Endodermal cell (in vitro differentiated cells): ENCODE data around the gene GABPB2. TPM values are rescaled to one million over a fixed set of nuclear protein-coding genes. Genes with fewer than 3 reads are reported as not detected.
A peak's percentile ranks its signal among the peaks of the same experiment; 100 is the strongest.

Experiments
- DNase-seq: peaks from one replicate; pipeline ENCODE4 v3.0.0-alpha.2; 2017
- H3K27ac ChIP-seq: 2 replicates; pipeline ENCODE4 v1.5.1; 2013; ENCODE audit warnings: mild to moderate bottlenecking, low read depth, low read length, moderate library complexity
- H3K27me3 ChIP-seq: 2 replicates; pipeline ENCODE4 v1.6.1; 2013; ENCODE audit warnings: mild to moderate bottlenecking, low read length, moderate library complexity; ENCODE audit not compliant: insufficient read depth, control insufficient read depth, poor library complexity, severe bottlenecking
- H3K36me3 ChIP-seq: 2 replicates; pipeline ENCODE4 v1.7.0; 2013; ENCODE audit warnings: mild to moderate bottlenecking, low read length, moderate library complexity; ENCODE audit not compliant: control insufficient read depth, insufficient read depth
- H3K4me1 ChIP-seq: one replicate; pipeline ENCODE4 v1.7.0; 2013; ENCODE audit warnings: low read length; ENCODE audit not compliant: control insufficient read depth, insufficient read depth
- H3K4me3 ChIP-seq: 2 replicates; pipeline ENCODE4 v1.5.1; 2013; ENCODE audit warnings: mild to moderate bottlenecking, low read length, moderate library complexity
- H3K9ac ChIP-seq: 2 replicates; pipeline ENCODE4 v1.6.1; 2013; ENCODE audit warnings: mild to moderate bottlenecking, low read length, moderate library complexity; ENCODE audit not compliant: poor library complexity, severe bottlenecking; ENCODE audit errors: extremely low read depth
- H3K9me3 ChIP-seq: 2 replicates; pipeline ENCODE4 v1.6.1; 2013; ENCODE audit warnings: mild to moderate bottlenecking, low read length, moderate library complexity; ENCODE audit not compliant: control insufficient read depth
- H3K27ac Mint-ChIP-seq: 2 replicates; pipeline ENCODE4 v1.8.0; 2020; ENCODE audit warnings: mixed read lengths
- H3K27me3 Mint-ChIP-seq: 2 replicates; pipeline ENCODE4 v1.8.0; 2021; ENCODE audit warnings: mild to moderate bottlenecking, mixed read lengths; ENCODE audit not compliant: insufficient read depth
- H3K36me3 Mint-ChIP-seq: 2 replicates; pipeline ENCODE4 v1.8.0; 2020; ENCODE audit warnings: low read depth, mixed read lengths
- H3K4me1 Mint-ChIP-seq: 2 replicates; pipeline ENCODE4 v1.8.0; 2020; ENCODE audit warnings: mixed read lengths
- H3K4me3 Mint-ChIP-seq: 2 replicates; pipeline ENCODE4 v1.8.0; 2020; ENCODE audit warnings: mild to moderate bottlenecking, moderate library complexity, mixed read lengths
- H3K9me3 Mint-ChIP-seq: 2 replicates; pipeline ENCODE4 v1.8.0; 2020; ENCODE audit warnings: mild to moderate bottlenecking, mixed read lengths
- CTCF ChIP-seq: fragments of 200-600 bp; sonication (generic); conservative IDR thresholded peaks from 2 replicates; pipeline ENCODE4 v1.5.0; 2021; ENCODE audit warnings: antibody characterized with exemption, mild to moderate bottlenecking
- whole genome bisulfite sequencing, 2 experiments: methylation state at CpG; one replicate each; pipeline versions ENCODE4 v1.1.5 to v1.1.7; 2013; ENCODE audit warnings: missing lambda C conversion rate in 2 of 2, mixed read lengths in 1 of 2; ENCODE audit not compliant: insufficient coverage in 1 of 2, insufficient read length in 1 of 2; 5-methylcytosine and 5-hydroxymethylcytosine counted together
- total RNA-seq, 2 donors: library from RNA; stranded (reverse); fragmentation: NEBNext Ultra II Directional in 1 of 2; extraction: Animal tissue kit (Norgen Biotek cat#: 25700) in 1 of 2; gene quantifications; 2 replicates in 1 of 2; 3 replicates in 1 of 2; pipeline ENCODE4 v1.2.1, GENCODE V29; 2021

GABPB2 gene
- total RNA-seq, 2 donors from 2014 or later = 7.5 to 7.7 TPM

DNA sequence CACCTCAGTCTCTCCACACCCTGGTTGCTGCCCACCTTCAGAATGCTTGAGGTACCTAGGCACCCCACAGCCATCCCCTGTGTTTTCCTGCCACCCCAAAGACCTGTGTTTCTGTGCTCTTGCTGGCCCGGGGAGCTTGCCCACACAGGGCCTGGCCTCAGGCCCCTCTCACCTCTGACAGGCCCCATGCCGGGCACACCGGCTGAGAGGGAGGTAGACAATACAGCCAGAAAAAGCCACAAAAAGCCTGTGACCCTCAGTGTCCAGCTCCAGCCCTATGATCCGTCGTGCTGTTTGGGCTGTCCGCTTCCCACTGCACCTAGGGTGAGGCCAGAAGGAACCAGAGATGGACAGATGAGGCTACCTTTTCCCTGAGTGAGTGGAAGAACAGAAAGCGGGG, 64.4 kb downstream of the GABPB2 start:
- Histone ChIP-seq H3K4me3 (no peak overlapping the region), H3K4me1 (no peaks in the 10 kb centered on the region), H3K27me3 (no peaks in the 10 kb centered on the region), H3K36me3 (peaks cover 37% of the 10 kb centered on the region), H3K9me3 (no peaks in the 10 kb centered on the region), H3K9ac (no peak overlapping the region), H3K27ac (no peak overlapping the region)
- H3K27ac Mint-ChIP-seq = no peak overlapping the region
- no peak for TF ChIP-seq CTCF
- no peak for DNase-seq
- H3K27me3 Mint-ChIP-seq = peaks cover 20% of the 10 kb centered on the region
- no peak overlapping the region for H3K4me3 Mint-ChIP-seq
- H3K36me3 Mint-ChIP-seq = peaks cover 49% of the 10 kb centered on the region
- no peaks in the 10 kb centered on the region for H3K9me3 Mint-ChIP-seq
- 90 to 91% methylated on average over 6 to 7 of the region's 7 CpGs for WGBS, 2 experiments
- no peaks in the 10 kb centered on the region for H3K4me1 Mint-ChIP-seq

DNA sequence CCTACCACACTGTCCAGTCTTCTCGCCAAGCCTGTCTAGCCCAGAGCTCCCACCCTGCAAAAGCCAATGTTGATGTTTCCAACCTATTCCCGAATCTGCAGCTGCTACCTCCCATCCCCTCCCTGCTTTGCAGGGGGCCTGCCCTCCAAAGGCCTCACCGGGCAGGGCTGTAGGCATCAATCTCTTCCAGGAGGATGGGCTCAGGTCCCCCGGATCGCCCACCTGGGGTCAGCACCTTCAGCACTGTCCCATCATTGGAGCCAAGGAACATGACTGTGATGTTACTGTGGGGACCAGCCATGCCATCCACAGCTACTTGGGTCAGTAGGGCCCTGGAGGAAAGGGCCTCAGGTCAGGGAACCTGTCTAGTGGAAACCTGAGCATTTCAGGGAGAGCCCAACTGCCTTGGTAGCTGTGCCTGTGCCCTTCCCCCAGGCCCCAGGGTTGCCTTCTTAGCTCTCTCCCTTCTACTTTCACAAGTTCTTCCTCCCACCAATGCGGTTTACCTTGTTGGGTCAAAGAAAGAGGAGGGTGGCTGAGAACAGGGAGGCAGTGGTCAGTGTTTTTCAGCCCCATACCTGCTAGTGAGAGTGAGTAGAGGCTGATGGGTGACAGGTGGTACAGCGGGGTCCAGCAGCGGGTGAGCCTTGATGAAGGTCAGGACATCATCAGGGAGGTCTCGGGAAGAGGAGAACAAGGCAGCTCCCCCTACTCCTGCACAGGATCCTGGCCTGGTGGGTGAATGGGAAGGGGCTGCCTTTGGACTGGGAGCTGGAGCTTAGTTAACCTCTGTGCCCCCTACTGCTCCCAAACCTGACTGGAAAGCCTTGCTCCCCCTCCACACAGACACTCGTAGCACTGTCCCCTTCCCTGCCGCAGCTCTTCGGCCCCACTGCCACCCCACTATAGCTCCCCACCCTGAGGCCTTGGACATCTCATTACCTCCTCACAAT, 65.1 kb downstream of the GABPB2 start:
- H3K4me3 Mint-ChIP-seq = no peak overlapping the region
- H3K27me3 Mint-ChIP-seq = peaks cover 20% of the 10 kb centered on the region
- peak; percentile 65 for TF ChIP-seq CTCF
- 85 to 93% methylated on average over 8 to 12 of the region's 12 CpGs for WGBS, 2 experiments
- H3K36me3 Mint-ChIP-seq = peaks cover 51% of the 10 kb centered on the region
- peak; percentile 63 for DNase-seq
- Histone ChIP-seq H3K9me3 (no peaks in the 10 kb centered on the region), H3K27ac (no peak overlapping the region), H3K27me3 (no peaks in the 10 kb centered on the region), H3K36me3 (peaks cover 37% of the 10 kb centered on the region), H3K4me1 (no peaks in the 10 kb centered on the region), H3K4me3 (no peak overlapping the region), H3K9ac (no peak overlapping the region)
- no peaks in the 10 kb centered on the region for H3K9me3 Mint-ChIP-seq
- no peaks in the 10 kb centered on the region for H3K4me1 Mint-ChIP-seq
- H3K27ac Mint-ChIP-seq = no peak overlapping the region

GRCh38 chr1:151137789-151138188, 67.2 kb downstream of the GABPB2 start:
- no peak overlapping the region for H3K27ac ChIP-seq
- H3K36me3 ChIP-seq = peaks cover 49% of the 10 kb centered on the region
- no peak for DNase-seq
- H3K4me1 Mint-ChIP-seq = no peaks in the 10 kb centered on the region
- TF ChIP-seq CTCF = no peak
- no peaks in the 10 kb centered on the region for H3K9me3 Mint-ChIP-seq
- peaks cover 51% of the 10 kb centered on the region for H3K36me3 Mint-ChIP-seq
- no peaks in the 10 kb centered on the region for H3K27me3 ChIP-seq
- no peak overlapping the region for H3K4me3 Mint-ChIP-seq
- WGBS, 2 experiments = 96 to 100% methylated on average over 1 to 7 of the region's 7 CpGs
- no peak overlapping the region for H3K4me3 ChIP-seq
- H3K9me3 ChIP-seq = no peaks in the 10 kb centered on the region
- H3K9ac ChIP-seq = no peak overlapping the region
- peaks cover 14% of the 10 kb centered on the region for H3K27me3 Mint-ChIP-seq
- no peaks in the 10 kb centered on the region for H3K4me1 ChIP-seq
- H3K27ac Mint-ChIP-seq = no peak overlapping the region
